Neural progenitor cell (in vitro differentiated cells): Measurements from ENCODE around the gene ZC3H13. TPM values are rescaled to one million over a fixed set of nuclear protein-coding genes. Genes with fewer than 3 reads are reported as not detected.

Experiments
- DNase-seq: peaks from one replicate; pipeline ENCODE4 v3.0.0-alpha.2; 2016; ENCODE audit warnings: low spot score
- H2AFZ ChIP-seq: fragments of 200-600 bp; sonication (generic); replicated peaks from 2 replicates; pipeline ENCODE4 v1.6.1; 2016; ENCODE audit warnings: antibody characterized with exemption
- H3F3A ChIP-seq: fragments of 200-600 bp; sonication (generic); 2 replicates; pipeline ENCODE4 v1.6.1; 2016; ENCODE audit warnings: antibody characterized with exemption, low read depth
- H3K27ac ChIP-seq: fragments of 200-600 bp; sonication (generic); 2 replicates; pipeline ENCODE4 v1.5.1; 2016; ENCODE audit warnings: mild to moderate bottlenecking
- H3K27me3 ChIP-seq: fragments of 200-600 bp; sonication (generic); 2 replicates; pipeline ENCODE4 v1.6.1; 2016; ENCODE audit warnings: mild to moderate bottlenecking, moderate library complexity
- H3K36me3 ChIP-seq: fragments of 200-600 bp; sonication (generic); 2 replicates; pipeline ENCODE4 v1.5.1; 2016
- H3K4me1 ChIP-seq: fragments of 200-600 bp; sonication (generic); 2 replicates; pipeline ENCODE4 v1.6.1; 2016; ENCODE audit warnings: mixed run types
- H3K4me2 ChIP-seq: fragments of 200-600 bp; sonication (generic); 2 replicates; pipeline ENCODE4 v1.6.1; 2016
- H3K4me3 ChIP-seq: fragments of 200-600 bp; sonication (generic); 2 replicates; pipeline ENCODE4 v1.5.1; 2016
- H3K79me2 ChIP-seq: fragments of 200-600 bp; sonication (generic); 2 replicates; pipeline ENCODE4 v1.6.1; 2016; ENCODE audit warnings: low read depth
- H3K9ac ChIP-seq: fragments of 200-600 bp; sonication (generic); 2 replicates; pipeline ENCODE4 v1.6.1; 2016
- H3K9me3 ChIP-seq: fragments of 200-600 bp; sonication (generic); 2 replicates; pipeline ENCODE4 v1.5.1; 2016; ENCODE audit warnings: low read depth
- H4K20me1 ChIP-seq: fragments of 200-600 bp; sonication (generic); 2 replicates; pipeline ENCODE4 v1.6.1; 2016; ENCODE audit warnings: low read depth
- H3K27ac Mint-ChIP-seq: 3 replicates; pipeline ENCODE4 v1.8.0; 2021; ENCODE audit warnings: mixed read lengths
- H3K27me3 Mint-ChIP-seq: 2 replicates; pipeline ENCODE4 v1.8.0; 2022; ENCODE audit warnings: low read depth, mild to moderate bottlenecking, inconsistent platforms, moderate library complexity, mixed read lengths; ENCODE audit not compliant: insufficient read depth
- H3K36me3 Mint-ChIP-seq: 3 replicates; pipeline ENCODE4 v1.8.0; 2021; ENCODE audit warnings: mixed read lengths
- H3K4me1 Mint-ChIP-seq: 3 replicates; pipeline ENCODE4 v1.8.0; 2021; ENCODE audit warnings: mixed read lengths
- H3K4me3 Mint-ChIP-seq: 3 replicates; pipeline ENCODE4 v1.8.0; 2021; ENCODE audit warnings: mild to moderate bottlenecking, moderate library complexity, mixed read lengths
- H3K9me3 Mint-ChIP-seq: 3 replicates; pipeline ENCODE4 v1.8.0; 2020; ENCODE audit warnings: mixed read lengths
- CTCF ChIP-seq: fragments of 200-600 bp; sonication (generic); IDR thresholded peaks from 2 replicates; pipeline ENCODE4 v1.5.1; 2017; ENCODE audit warnings: antibody characterized with exemption, mild to moderate bottlenecking
- EZH2 ChIP-seq: fragments of 200-600 bp; sonication (generic); IDR thresholded peaks from 2 replicates; pipeline ENCODE4 v1.6.1; 2017; ENCODE audit warnings: antibody characterized with exemption, mild to moderate bottlenecking, moderate library complexity
- EZH2phosphoT487 ChIP-seq: fragments of 200-600 bp; sonication (generic); IDR thresholded peaks from 2 replicates; pipeline ENCODE4 v1.6.1; 2017; ENCODE audit warnings: antibody characterized with exemption
- total RNA-seq: library from RNA; depleted of rRNA; stranded (reverse); fragments of >200 nt; gene quantifications from 2 replicates; pipeline ENCODE4 v1.2.3, GENCODE V29; 2015; ENCODE audit warnings: low replicate concordance

ZC3H13 gene
- total RNA-seq, 1 donor from 2014 or later: 41.4 TPM

DNA sequence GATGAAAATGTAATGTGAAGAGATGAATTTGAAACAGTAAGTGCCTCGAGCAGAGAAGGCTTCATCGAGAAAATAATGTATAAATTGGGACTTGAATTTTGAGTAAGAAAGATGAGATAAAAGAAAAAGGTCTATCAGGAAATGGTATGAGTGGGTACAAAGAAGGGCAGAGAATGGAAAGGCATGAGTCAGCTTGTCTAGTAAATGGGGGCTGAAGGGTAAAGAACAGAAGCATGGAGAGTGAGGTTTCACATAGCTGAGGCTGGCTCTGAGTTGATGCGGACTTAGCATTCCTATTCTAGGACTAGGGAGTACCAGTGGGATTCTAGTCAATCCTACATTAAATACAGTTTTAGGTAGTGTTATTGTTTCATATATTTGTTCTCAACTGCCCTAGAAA lies 85.8 kb downstream of the ZC3H13 start:
- Histone ChIP-seq H3K36me3 (peaks cover 35% of the 10 kb centered on the region), H3F3A (no peaks in the 10 kb centered on the region), H3K9me3 (no peaks in the 10 kb centered on the region), H3K27ac (no peak overlapping the region), H3K4me3 (no peak overlapping the region), H3K4me2 (no peak overlapping the region), H2AFZ (no peak overlapping the region), H3K79me2 (no peaks in the 10 kb centered on the region), H3K4me1 (no peaks in the 10 kb centered on the region), H3K27me3 (no peaks in the 10 kb centered on the region), H4K20me1 (no peaks in the 10 kb centered on the region), H3K9ac (no peak overlapping the region)
- H3K27ac Mint-ChIP-seq: no peak overlapping the region
- no peaks in the 10 kb centered on the region for H3K4me1 Mint-ChIP-seq
- H3K9me3 Mint-ChIP-seq: no peaks in the 10 kb centered on the region
- H3K36me3 Mint-ChIP-seq: peaks cover 44% of the 10 kb centered on the region
- H3K27me3 Mint-ChIP-seq: no peaks in the 10 kb centered on the region
- TF ChIP-seq EZH2phosphoT487 (no peak), EZH2 (no peak), CTCF (no peak)
- no peak for DNase-seq
- no peak overlapping the region for H3K4me3 Mint-ChIP-seq

DNA sequence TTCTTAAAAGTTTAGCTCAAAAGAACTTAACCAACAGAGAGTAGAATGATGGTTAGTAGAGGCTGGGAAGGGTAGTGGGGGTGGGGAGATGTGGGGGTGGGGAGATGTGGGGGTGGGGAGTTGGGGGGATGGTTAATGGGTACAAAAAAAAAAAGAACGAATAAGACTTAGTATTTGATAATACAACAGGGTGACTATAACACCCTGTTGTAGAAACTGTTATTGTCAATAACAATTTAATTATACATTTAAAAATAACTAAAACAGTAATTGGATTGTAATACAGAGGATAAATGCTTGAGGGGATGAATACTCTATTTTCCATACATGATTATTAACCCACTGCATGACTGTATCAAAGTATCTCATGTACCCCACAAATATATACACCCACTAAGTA lies 91.1 kb downstream of the ZC3H13 start:
- H3K27me3 Mint-ChIP-seq: no peaks in the 10 kb centered on the region
- Histone ChIP-seq H2AFZ (no peak overlapping the region), H3K27ac (no peak overlapping the region), H3K4me2 (no peak overlapping the region), H3K36me3 (peaks cover 42% of the 10 kb centered on the region), H3K9me3 (no peaks in the 10 kb centered on the region), H4K20me1 (no peaks in the 10 kb centered on the region), H3K4me3 (no peak overlapping the region), H3F3A (no peaks in the 10 kb centered on the region), H3K27me3 (no peaks in the 10 kb centered on the region), H3K79me2 (no peaks in the 10 kb centered on the region), H3K4me1 (no peaks in the 10 kb centered on the region), H3K9ac (no peak overlapping the region)
- DNase-seq: no peak
- peaks cover 30% of the 10 kb centered on the region for H3K36me3 Mint-ChIP-seq
- H3K4me1 Mint-ChIP-seq: no peaks in the 10 kb centered on the region
- H3K27ac Mint-ChIP-seq: no peak overlapping the region
- H3K4me3 Mint-ChIP-seq: no peak overlapping the region
- H3K9me3 Mint-ChIP-seq: no peaks in the 10 kb centered on the region
- TF ChIP-seq EZH2phosphoT487 (no peak), CTCF (no peak), EZH2 (no peak)

DNA sequence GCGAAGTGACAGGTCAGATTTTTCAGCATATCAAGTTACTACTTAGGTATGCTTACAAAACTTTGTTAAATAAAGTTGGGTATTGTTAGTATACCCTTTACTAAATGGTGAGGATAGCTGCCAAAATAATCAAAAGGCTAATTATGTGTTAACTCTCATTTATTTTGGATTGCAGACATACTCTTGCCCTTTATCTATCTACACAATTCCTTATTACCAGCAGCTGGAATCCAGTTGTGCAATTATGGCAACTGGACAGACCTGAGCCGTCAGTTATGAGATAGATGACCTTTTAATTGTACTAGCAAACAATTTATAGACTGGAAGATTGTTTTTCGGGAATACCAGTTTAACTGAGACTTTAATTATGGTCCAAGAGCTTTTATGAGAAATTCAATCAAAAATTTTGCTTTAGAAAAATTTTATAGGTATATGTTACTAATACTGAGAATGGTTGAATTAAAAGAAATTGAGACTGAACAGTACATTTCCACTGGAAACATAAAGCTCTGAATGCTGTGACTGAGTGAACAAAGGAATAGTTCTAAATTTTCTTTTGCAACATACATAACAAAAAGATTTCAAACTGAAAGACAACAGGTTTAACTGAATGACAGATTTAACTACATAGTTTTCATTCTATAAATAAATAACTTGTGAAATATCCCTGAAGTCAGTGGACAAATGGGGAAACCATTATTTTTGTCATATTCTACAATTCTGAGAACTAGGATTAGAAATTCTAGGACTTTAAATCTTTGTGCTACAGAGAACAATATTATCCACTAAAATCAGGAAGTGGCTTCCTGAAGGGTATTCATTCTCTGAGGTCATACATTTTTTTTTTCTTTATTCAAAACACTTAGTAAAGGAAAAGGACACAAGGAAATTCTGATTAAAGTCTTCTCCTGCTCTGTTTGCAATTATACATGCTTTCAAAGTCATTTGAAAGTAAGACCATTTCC lies 97.4 kb downstream of the ZC3H13 start:
- no peak for DNase-seq
- Histone ChIP-seq H3K27me3 (no peaks in the 10 kb centered on the region), H3K27ac (no peak overlapping the region), H3K9me3 (no peaks in the 10 kb centered on the region), H3F3A (no peaks in the 10 kb centered on the region), H2AFZ (no peak overlapping the region), H3K79me2 (no peaks in the 10 kb centered on the region), H3K4me3 (no peak overlapping the region), H4K20me1 (no peaks in the 10 kb centered on the region), H3K4me1 (no peaks in the 10 kb centered on the region), H3K4me2 (no peak overlapping the region), H3K36me3 (peaks cover 35% of the 10 kb centered on the region), H3K9ac (no peak overlapping the region)
- peaks cover 31% of the 10 kb centered on the region for H3K36me3 Mint-ChIP-seq
- H3K4me1 Mint-ChIP-seq: no peaks in the 10 kb centered on the region
- no peaks in the 10 kb centered on the region for H3K9me3 Mint-ChIP-seq
- no peaks in the 10 kb centered on the region for H3K27me3 Mint-ChIP-seq
- TF ChIP-seq EZH2phosphoT487: no peak
- no peak for TF ChIP-seq CTCF
- TF ChIP-seq EZH2: no peak
- no peak overlapping the region for H3K4me3 Mint-ChIP-seq
- no peak overlapping the region for H3K27ac Mint-ChIP-seq
